Kidney capillary endothelial cell (primary cell): ENCODE measurements around the gene NMRAL1.
A peak's percentile ranks its signal among the peaks of the same experiment; 100 is the strongest.

Experiments
- DNase-seq: peaks from one replicate; pipeline ENCODE4 v3.0.0-alpha.2; 2018; ENCODE audit warnings: low spot score

Gene NMRAL1

GRCh38 chr16:4474192-4474961 is at the start of gene NMRAL1:
NMRAL1 (minus strand) TSS chr16:4474625; CDS start chr16:4474132, 493 bp downstream.
- DNase-seq = peak; percentile 80

- no peak for DNase-seq
Measured at GRCh38 chr16:4523686-4524085, 49.3 kb upstream of the NMRAL1 start.

- no peak for DNase-seq
Measured at GRCh38 chr16:4522051-4522581, 47.7 kb upstream of the NMRAL1 start.

GRCh38 chr16:4520913-4521312 is 46.5 kb upstream of the NMRAL1 start:
- no peak for DNase-seq

- no peak for DNase-seq
Measured at GRCh38 chr16:4519274-4520058, 45.0 kb upstream of the NMRAL1 start.

GRCh38 chr16:4517812-4518680 is 43.6 kb upstream of the NMRAL1 start:
- DNase-seq = peak; percentile 23

- DNase-seq = peak; percentile 44
Measured at GRCh38 chr16:4515611-4516233, 41.3 kb upstream of the NMRAL1 start.

- no peak for DNase-seq
Measured at GRCh38 chr16:4514606-4515005, 40.2 kb upstream of the NMRAL1 start.

GRCh38 chr16:4513881-4514280 is 39.5 kb upstream of the NMRAL1 start:
- no peak for DNase-seq

GRCh38 chr16:4513086-4513860 is 38.8 kb upstream of the NMRAL1 start:
- no peak for DNase-seq

- no peak for DNase-seq
Measured at GRCh38 chr16:4512473-4512872, 38.0 kb upstream of the NMRAL1 start.

- DNase-seq = peak; percentile 46
Measured at GRCh38 chr16:4511441-4512082, 37.1 kb upstream of the NMRAL1 start.

- DNase-seq = no peak
Measured at GRCh38 chr16:4510747-4511426, 36.5 kb upstream of the NMRAL1 start.

GRCh38 chr16:4510131-4510530 is 35.7 kb upstream of the NMRAL1 start:
- DNase-seq = no peak

- no peak for DNase-seq
Measured at GRCh38 chr16:4509420-4509819, 35.0 kb upstream of the NMRAL1 start.

GRCh38 chr16:4508806-4509205 is 34.4 kb upstream of the NMRAL1 start:
- no peak for DNase-seq

GRCh38 chr16:4507588-4508345 is 33.3 kb upstream of the NMRAL1 start:
- DNase-seq = no peak

GRCh38 chr16:4506450-4506849 is 32.0 kb upstream of the NMRAL1 start:
- peak; percentile 50 for DNase-seq
